Endothelial cell of umbilical vein (primary cell): Measurements from ENCODE around the gene CCSER1.

Experiments used
- EZH2 ChIP-seq: IDR thresholded peaks from 2 replicates; pipeline ENCODE4 v1.6.1; 2012; ENCODE audit warnings: borderline replicate concordance, low read depth, mild to moderate bottlenecking, moderate library complexity, low read length, inconsistent platforms; ENCODE audit not compliant: severe bottlenecking
- FOS ChIP-seq: IDR thresholded peaks from 2 replicates; pipeline ENCODE4 v1.6.1; 2011; ENCODE audit warnings: mild to moderate bottlenecking, low read length, moderate library complexity, borderline replicate concordance; ENCODE audit not compliant: insufficient read depth
- TF ChIP-seq, protein P1 (sequence below), 2 donors: IDR thresholded peaks; 1 replicate in 1 of 2; 2 replicates in 1 of 2; pipeline ENCODE4 v1.5.1; 2011; ENCODE audit warnings: low read length in 2 of 2, mild to moderate bottlenecking in 2 of 2, moderate library complexity in 2 of 2, control low read depth in 1 of 2, inconsistent platforms in 1 of 2, low read depth in 1 of 2; ENCODE audit not compliant: insufficient read depth in 1 of 2; ENCODE audit errors: extremely low read depth in 1 of 2

DNA sequence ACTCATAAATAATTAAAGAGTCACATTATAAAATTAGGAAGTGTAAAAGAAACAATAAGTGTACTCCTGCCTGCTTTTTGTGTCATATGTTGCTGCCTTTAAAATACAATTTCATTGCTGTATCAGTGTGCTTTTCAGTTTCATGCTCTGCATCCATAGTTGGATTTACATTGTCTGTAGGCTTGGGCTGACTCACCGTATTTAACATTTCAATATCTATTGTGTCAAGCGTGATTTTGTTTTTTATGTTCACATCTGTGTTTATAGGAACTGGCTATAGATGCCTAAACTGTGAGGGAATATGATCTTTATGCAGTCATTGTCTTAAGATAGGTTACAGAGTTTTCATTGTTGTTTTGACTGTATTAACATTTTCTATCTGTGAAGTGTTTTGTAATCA, 18.1 kb downstream of the CCSER1 start:
- TF ChIP-seq EZH2 (no peak), FOS (no peak)
- TF ChIP-seq, protein P1, sequence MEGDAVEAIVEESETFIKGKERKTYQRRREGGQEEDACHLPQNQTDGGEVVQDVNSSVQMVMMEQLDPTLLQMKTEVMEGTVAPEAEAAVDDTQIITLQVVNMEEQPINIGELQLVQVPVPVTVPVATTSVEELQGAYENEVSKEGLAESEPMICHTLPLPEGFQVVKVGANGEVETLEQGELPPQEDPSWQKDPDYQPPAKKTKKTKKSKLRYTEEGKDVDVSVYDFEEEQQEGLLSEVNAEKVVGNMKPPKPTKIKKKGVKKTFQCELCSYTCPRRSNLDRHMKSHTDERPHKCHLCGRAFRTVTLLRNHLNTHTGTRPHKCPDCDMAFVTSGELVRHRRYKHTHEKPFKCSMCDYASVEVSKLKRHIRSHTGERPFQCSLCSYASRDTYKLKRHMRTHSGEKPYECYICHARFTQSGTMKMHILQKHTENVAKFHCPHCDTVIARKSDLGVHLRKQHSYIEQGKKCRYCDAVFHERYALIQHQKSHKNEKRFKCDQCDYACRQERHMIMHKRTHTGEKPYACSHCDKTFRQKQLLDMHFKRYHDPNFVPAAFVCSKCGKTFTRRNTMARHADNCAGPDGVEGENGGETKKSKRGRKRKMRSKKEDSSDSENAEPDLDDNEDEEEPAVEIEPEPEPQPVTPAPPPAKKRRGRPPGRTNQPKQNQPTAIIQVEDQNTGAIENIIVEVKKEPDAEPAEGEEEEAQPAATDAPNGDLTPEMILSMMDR (IDR thresholded peaks at IDR 0.05; ENCODE audit: extremely low read depth in 1 of 2, insufficient read depth in 1 of 2, low read depth in 1 of 2, low read length in 2 of 2) = no peak
